SK-N-SH treated with all-trans-retinoic acid at 6 μM for 48 hours (cell line): ENCODE results near the gene IDUA.

ENCODE experiments used
- BACH2 ChIP-seq: fragments of 250-450 bp; sonication (Bioruptor Pico); IDR thresholded peaks from 2 replicates; pipeline ENCODE4 v1.9.0; 2021; ENCODE audit warnings: mild to moderate bottlenecking, borderline replicate concordance
- PPARA ChIP-seq: fragments of 250-450 bp; sonication (Bioruptor Pico); IDR thresholded peaks from 2 replicates; pipeline ENCODE4 v1.5.0; 2020; ENCODE audit warnings: mild to moderate bottlenecking, borderline replicate concordance
- TOX ChIP-seq: fragments of 250-450 bp; sonication (Bioruptor Pico); IDR thresholded peaks from 2 replicates; pipeline ENCODE4 v1.8.0; 2021; ENCODE audit warnings: mild to moderate bottlenecking, moderate library complexity, borderline replicate concordance
- ZFP30 ChIP-seq: fragments of 450-650 bp; formaldehyde crosslinking; IDR thresholded peaks from 2 replicates; pipeline ENCODE4 v1.5.0; 2022; ENCODE audit warnings: mild to moderate bottlenecking, moderate library complexity
- ZNF70 ChIP-seq: fragments of 450-650 bp; formaldehyde crosslinking; IDR thresholded peaks from 2 replicates; pipeline ENCODE4 v1.5.0; 2020; ENCODE audit warnings: mild to moderate bottlenecking, moderate library complexity
- ZNF8 ChIP-seq: fragments of 450-650 bp; formaldehyde crosslinking; IDR thresholded peaks from 2 replicates; pipeline ENCODE4 v1.5.0; 2020; ENCODE audit warnings: mild to moderate bottlenecking, moderate library complexity
- TF ChIP-seq, protein P1 (sequence below): fragments of 250-450 bp; sonication (Bioruptor Pico); IDR thresholded peaks from 2 replicates; pipeline ENCODE4 v1.8.0; 2021; ENCODE audit warnings: low read depth, mild to moderate bottlenecking, moderate library complexity, borderline replicate concordance
- TF ChIP-seq, protein P2 (sequence below): fragments of 250-450 bp; sonication (Bioruptor Pico); IDR thresholded peaks from 2 replicates; pipeline ENCODE4 v1.8.0; 2020; ENCODE audit warnings: mild to moderate bottlenecking, moderate library complexity, borderline replicate concordance

DNA sequence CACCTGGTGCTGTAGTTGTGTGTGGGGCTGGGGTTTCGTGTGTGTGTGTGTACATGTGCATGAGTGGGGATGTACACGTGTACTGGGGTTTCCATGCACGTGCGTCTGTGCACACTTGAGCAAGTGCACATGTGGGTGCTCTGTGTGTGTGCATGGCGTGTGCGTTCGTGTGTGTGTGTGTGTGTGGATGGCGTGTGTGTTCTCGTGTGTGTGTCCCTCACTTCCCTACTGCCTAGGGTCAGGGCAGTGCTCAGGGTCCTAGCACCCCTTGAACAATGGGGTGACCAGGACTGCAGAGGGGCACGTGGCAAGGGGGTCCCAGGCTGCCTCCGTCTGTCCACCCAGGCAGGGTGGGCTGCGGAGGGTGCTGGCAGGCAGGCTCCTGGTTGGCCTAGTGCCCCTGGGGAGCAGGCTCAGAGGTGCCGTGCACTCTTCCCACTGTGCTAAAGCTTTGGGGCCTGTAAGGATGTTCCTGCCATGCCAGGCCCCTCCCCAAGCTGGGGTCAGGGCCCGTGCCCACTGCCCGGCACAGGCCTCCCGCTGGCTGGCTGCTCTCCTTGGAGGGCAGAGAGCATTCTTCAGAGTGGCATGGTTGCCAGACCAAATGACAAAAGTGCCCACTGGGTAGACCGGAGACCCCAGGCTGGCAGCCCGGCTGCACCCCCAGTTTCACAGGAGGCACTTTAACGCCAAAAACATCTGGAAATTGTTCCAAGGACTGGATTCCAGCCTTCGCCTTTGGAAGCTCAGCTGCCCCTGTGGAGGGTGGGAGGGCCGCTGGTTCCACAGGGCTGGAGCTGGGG is 53.7 kb downstream of the IDUA start:
- TF ChIP-seq ZFP30 (CRISPR knock-in tag) (no peak), PPARA (no peak), ZNF70 (CRISPR knock-in tag) (no peak), TOX (CRISPR knock-in tag) (no peak), BACH2 (CRISPR knock-in tag) (no peak), ZNF8 (CRISPR knock-in tag) (no peak)
- TF ChIP-seq, protein P1, sequence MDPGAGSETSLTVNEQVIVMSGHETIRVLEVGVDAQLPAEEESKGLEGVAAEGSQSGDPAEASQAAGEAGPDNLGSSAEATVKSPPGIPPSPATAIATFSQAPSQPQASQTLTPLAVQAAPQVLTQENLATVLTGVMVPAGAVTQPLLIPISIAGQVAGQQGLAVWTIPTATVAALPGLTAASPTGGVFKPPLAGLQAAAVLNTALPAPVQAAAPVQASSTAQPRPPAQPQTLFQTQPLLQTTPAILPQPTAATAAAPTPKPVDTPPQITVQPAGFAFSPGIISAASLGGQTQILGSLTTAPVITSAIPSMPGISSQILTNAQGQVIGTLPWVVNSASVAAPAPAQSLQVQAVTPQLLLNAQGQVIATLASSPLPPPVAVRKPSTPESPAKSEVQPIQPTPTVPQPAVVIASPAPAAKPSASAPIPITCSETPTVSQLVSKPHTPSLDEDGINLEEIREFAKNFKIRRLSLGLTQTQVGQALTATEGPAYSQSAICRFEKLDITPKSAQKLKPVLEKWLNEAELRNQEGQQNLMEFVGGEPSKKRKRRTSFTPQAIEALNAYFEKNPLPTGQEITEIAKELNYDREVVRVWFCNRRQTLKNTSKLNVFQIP, result no peak
- TF ChIP-seq, protein P2, sequence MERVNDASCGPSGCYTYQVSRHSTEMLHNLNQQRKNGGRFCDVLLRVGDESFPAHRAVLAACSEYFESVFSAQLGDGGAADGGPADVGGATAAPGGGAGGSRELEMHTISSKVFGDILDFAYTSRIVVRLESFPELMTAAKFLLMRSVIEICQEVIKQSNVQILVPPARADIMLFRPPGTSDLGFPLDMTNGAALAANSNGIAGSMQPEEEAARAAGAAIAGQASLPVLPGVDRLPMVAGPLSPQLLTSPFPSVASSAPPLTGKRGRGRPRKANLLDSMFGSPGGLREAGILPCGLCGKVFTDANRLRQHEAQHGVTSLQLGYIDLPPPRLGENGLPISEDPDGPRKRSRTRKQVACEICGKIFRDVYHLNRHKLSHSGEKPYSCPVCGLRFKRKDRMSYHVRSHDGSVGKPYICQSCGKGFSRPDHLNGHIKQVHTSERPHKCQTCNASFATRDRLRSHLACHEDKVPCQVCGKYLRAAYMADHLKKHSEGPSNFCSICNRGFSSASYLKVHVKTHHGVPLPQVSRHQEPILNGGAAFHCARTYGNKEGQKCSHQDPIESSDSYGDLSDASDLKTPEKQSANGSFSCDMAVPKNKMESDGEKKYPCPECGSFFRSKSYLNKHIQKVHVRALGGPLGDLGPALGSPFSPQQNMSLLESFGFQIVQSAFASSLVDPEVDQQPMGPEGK, result no peak
